Islet of Langerhans (tissue), 1 donor: ENCODE data around the gene TMEM161B.
"Not testable (repeated sequence)": the region's sequence is repeated elsewhere in the genome, so short reads cannot be mapped to it uniquely, and the experiment has no call there.

Experiments
- FAIRE-seq: peaks from one replicate; lab custom pipeline; 2011; peaks lifted over from hg19 to GRCh38; lab: Jason Lieb, UNC

The TMEM161B gene

GRCh38 chr5:88177486-88177885 lies 91.2 kb downstream of the TMEM161B start:
- FAIRE-seq = not testable (repeated sequence)

DNA sequence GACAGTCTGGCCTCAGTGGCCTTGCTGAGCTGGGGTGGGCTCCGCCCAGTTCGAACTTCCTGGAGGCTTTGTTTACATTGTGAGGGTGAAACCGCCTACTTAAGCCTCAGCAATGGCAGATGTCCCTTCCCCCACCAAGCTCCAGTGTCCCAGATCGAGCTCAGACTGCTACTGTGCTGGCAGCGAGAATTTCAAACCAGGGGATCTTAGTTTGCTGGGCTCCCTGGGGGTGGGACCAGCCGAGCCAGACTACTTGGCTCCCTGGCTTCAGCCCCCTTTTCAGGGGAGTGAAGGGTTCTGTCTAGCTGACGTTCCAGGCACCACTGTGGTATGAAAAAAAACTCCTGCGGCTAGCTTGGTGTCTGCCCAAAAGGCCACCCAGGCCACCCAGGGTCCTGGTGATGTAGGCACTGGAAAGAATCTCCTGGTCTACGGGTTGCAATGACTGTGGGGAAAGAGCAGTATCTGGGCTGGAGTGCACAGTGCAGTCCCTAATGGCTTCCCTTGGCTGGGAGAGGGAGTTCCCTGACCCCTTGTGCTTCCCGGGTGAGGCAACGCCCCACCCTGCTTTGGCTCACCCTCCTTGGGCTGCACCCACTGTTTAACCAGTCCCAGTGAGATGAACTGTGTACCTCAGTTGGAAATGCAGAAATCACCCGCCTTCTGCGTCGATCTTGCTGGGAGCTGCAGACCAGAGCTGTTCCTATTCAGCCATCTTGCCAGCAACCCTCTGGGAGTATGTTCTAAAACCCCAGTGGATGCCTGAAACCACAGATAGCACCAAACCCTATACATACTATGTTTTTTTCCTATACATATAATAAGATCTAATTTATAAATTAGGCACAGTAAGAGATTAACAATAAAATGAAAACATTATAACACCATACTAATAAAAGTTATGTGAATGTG lies 95.5 kb downstream of the TMEM161B start:
- FAIRE-seq = no peak

- FAIRE-seq = no peak
Observed at GRCh38 chr5:88159591-88159990, 109.1 kb downstream of the TMEM161B start.

- no peak for FAIRE-seq
Observed at GRCh38 chr5:88158056-88158455, 110.6 kb downstream of the TMEM161B start.

DNA sequence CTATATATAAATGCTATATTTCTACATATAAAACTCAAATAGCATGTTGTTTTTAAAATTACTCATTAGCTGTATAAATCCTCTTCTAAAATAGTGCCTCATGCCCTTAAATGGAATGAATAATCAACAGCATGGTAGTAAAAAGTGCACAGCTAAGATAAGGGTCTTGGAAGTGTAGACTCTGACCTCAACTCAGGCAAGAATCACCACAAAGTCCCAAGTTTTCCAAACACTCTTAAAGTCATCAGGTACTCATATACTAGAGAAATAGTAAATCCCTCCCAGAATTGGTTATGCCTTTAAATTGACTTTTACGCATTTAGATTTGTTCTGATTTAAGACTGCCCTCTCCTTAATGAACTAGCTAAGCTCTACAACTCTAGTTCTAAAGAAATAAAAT lies 113.8 kb downstream of the TMEM161B start:
- FAIRE-seq = no peak

DNA sequence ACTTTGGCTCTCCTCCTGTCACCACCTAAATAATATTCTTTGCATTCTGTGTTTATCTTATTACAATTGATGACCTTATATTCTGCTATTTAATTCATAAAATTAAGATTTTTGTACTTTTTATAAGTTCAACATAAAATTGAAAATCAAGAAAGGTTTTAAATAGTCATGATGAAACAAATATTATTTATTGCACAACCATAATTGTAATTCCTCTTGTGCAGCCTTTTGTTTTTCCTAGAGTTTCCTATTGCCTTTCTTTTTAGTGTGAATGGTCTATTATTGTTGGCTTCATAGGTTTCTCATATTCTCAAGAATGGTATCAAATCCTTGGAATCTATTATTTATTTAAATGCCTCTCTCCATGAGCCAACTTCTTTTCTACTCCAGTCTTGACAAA lies 117.9 kb downstream of the TMEM161B start:
- FAIRE-seq = no peak

DNA sequence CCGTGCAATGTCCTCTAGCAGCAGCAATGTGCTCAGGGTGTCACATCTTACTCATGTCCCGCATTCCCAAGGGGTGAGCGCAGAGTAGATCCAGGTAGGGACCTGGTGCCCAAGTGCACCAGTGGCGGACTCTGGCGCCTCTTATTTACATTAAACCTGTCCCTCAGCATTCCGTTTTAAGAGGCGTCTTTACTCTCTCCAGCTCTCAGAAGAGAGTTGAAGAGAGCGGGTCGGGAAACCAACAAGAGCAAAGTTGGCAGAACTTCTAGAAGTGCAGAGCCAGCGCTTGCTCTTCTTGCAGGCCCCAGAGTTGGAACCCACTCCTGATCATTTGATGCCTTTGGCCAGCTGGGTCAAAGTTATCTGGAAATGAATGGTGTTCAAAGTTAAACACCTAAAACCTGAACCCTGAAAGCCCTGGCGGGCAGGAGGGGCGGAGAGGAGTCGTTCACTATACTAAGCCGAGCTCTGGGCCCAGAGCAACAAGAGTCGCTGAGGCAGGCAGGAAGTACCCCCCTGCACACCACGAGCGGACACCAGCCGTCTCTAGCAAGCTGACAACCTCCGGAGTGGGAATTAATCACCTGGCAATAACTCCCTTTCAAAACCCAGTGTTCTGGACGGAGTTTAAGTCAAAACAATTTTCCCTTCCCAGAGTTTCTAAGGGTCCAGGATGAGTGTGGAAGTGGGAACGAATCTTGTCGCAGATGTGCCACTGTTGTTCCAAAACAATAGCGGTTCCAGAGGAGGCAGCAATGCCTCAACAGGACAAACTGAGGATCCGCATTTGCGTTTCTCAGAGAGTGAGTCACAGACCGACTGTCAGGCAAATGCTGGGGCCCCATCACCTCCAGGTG lies 122.8 kb downstream of the TMEM161B start:
- FAIRE-seq = no peak

GRCh38 chr5:88145221-88145610 lies 123.4 kb downstream of the TMEM161B start:
- no peak for FAIRE-seq
